Esophagus squamous epithelium (tissue), 5 donors: Measurements from ENCODE around the gene ZNF878. TPM values are rescaled to one million over a fixed set of nuclear protein-coding genes. Genes with fewer than 3 reads are reported as not detected.

Experiments
- DNase-seq: peaks from one replicate; lab custom pipeline; 2025; lab: John Stamatoyannopoulos, UW
- H3K27ac ChIP-seq, 4 donors: fragments of 200-600 bp; sonication (generic); one replicate each; pipeline ENCODE4 v1.5.1; 2016 to 2019; ENCODE audit warnings: mild to moderate bottlenecking in 1 of 4
- H3K27me3 ChIP-seq, 4 donors: fragments of 200-600 bp; sonication (generic); 1 replicate in 3 of 4; 2 replicates in 1 of 4; pipeline versions ENCODE4 v1.5.1 to v1.6.0; 2017 to 2021; ENCODE audit warnings: antibody characterized with exemption in 1 of 4
- H3K36me3 ChIP-seq, 3 donors: fragments of 200-600 bp; sonication (generic); one replicate each; pipeline ENCODE4 v1.5.1; 2016 to 2019
- H3K4me1 ChIP-seq, 3 donors: fragments of 200-600 bp; sonication (generic); one replicate each; pipeline ENCODE4 v1.5.1; 2017 to 2019
- H3K4me3 ChIP-seq, 4 donors: fragments of 200-600 bp; sonication (generic); 1 replicate in 3 of 4; 2 replicates in 1 of 4; pipeline ENCODE4 v1.5.1; 2016 to 2019; ENCODE audit warnings: mild to moderate bottlenecking in 2 of 4, moderate library complexity in 1 of 4
- H3K9me3 ChIP-seq, 3 donors: fragments of 200-600 bp; sonication (generic); one replicate each; pipeline ENCODE4 v1.5.1; 2016 to 2019
- CTCF ChIP-seq, 6 experiments: fragments of 450-650 bp in 4 of 6; fragments of 200-600 bp in 2 of 6; sonication (generic) in 2 of 6; IDR thresholded peaks; one replicate each; pipeline ENCODE4 v1.5.1; 2016 to 2019; ENCODE audit warnings: antibody characterized with exemption in 6 of 6, mild to moderate bottlenecking in 4 of 6, moderate library complexity in 4 of 6
- POLR2A ChIP-seq, 4 donors: fragments of 450-650 bp; IDR thresholded peaks; one replicate each; pipeline ENCODE4 v1.6.1; 2017; ENCODE audit warnings: antibody characterized with exemption in 4 of 4, mild to moderate bottlenecking in 4 of 4, moderate library complexity in 3 of 4
- WGBS, 2 donors: methylation state at CpG; one replicate each; pipeline ENCODE4 v1.1.5; 2018; 5-methylcytosine and 5-hydroxymethylcytosine counted together
- intact Hi-C: fragments of 100-400 bp; cut with DNase I; formaldehyde crosslinking; loops from one replicate; pipeline ENCODE4 v1.15.0; 2022
- total RNA-seq, 4 donors: library from RNA; depleted of rRNA; stranded (reverse); fragments of >200 nt; gene quantifications; one replicate each; pipeline ENCODE4 v1.1.0, GENCODE V29; 2016
- donor health status: DM: yes; HTN: yes; CAD: no.

Gene ZNF878
- total RNA-seq, 4 donors from 2014 or later: 0.38 to 0.66 (median 0.47) TPM; not detected in 1

DNA sequence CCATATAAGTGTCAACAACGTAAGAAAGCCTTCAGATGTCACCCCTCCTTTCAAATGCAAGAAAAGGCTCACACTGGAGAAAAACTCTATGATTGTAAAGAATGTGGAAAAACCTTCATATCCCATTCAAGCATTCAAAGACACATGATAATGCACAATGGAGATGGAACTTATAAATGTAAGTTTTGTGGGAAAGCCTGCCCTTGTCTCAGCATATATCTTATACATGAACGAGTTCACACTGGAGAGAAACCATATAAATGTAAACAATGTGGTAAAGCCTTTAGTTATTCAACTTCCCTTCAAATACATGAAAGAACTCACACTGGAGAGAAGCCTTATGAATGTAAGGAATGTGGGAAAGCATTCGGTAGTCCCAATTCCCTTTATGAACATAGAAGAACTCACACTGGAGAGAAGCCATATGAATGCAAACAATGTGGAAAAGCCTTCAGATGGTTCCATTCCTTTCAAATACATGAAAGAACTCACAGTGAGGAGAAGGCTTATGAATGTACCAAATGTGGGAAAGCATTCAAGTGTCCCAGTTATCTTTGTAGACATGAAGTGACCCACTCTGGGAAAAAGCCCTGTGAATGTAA, 22.9 kb upstream of the ZNF878 start:
- Histone ChIP-seq H3K27ac (no peak overlapping the region), H3K4me3 (peak overlapping the region in 1 of 4 donors; percentile 26), H3K36me3 (peaks cover 26 to 87% (median 31%) of the 10 kb centered on the region in 3 donors), H3K27me3 (no peaks in the 10 kb centered on the region), H3K4me1 (no peaks in the 10 kb centered on the region), H3K9me3 (peaks cover 46 to 100% (median 92%) of the 10 kb centered on the region in 3 donors)
- no peak for TF ChIP-seq CTCF (IDR thresholded peaks at IDR 0.05)
- TF ChIP-seq POLR2A (IDR thresholded peaks at IDR 0.05): no peak
- intact Hi-C loops: no loop called here
- DNase-seq: no peak
- 90 to 94% methylated on average over 3 of the region's 3 CpGs for WGBS, 2 donors

DNA sequence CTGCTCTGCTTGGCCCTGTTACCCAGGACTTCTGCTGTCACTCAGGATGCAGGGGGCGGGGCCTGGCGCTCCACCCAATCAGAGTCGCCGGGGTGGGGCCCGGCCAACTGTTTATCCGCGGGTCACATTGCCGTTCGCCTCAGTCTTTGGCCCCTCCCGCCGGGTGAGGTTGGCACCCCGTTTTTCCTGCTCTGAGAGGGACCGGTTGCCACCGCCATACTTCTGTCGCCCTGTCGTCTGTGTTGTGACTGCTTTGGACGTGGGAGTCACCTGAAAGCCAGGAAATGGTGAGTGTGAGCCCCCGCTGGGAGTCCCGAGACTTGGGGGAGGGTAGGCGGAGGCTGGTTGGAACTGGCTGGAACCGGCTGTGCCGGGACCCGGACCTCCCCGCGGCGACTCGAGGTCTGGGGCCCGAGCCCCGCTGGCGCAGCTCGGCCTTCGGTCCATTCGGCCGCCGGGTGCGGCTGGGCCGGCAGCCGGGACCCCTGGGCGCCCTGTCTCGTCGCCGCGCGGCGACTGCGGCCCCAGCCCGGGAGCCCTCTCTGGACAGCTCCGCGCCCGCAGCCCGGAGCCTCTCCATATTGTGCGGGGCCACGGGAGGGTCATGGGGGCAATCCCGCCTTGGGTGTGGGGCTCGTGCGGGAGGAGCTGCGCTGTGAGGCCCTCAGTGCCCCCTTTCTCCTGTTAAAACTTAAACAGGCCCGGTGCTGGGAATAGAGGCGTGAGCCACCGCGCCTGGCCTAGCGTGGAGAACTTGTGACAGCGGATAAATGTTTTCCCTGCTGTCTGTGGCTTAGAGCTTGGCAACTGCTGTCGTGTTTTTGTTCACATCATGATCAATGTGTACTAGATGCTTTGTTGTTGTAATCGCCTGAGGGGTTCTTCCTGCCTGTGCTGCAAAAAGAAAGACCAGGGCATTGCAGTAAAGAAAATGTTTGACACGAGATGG, 12.1 kb upstream of the ZNF878 start, which contains the start of gene ZNF844:
Gene ZNF844, plus strand, starts transcription at position 142 of the 949 bp plus-strand sequence. Its CDS starts 143 bp downstream, at position 285.
- intact Hi-C loops: no loop called here
- TF ChIP-seq POLR2A (IDR thresholded peaks at IDR 0.05) (peak in 3 of 4 donors; percentile 47 to 91 (median 89)), CTCF (IDR thresholded peaks at IDR 0.05) (no peak)
- Histone ChIP-seq H3K4me1 (peaks cover 0 to 24% (median 0%) of the 10 kb centered on the region in 3 donors), H3K27me3 (no peaks in the 10 kb centered on the region), H3K27ac (peak within 1 kb of the TSS; percentile 90 to 95 (median 95)), H3K36me3 (peaks cover 0 to 31% (median 0%) of the 10 kb centered on the region in 3 donors), H3K4me3 (peak within 1 kb of the TSS; percentile 66 to 97 (median 84)), H3K9me3 (peaks cover 0 to 44% (median 36%) of the 10 kb centered on the region in 3 donors)
- WGBS, 2 donors: 6 to 9% methylated on average over 8 to 14 of the region's 66 CpGs
- peak; percentile 61 for DNase-seq

- intact Hi-C loops: no loop called here
- Histone ChIP-seq H3K27ac (no peak overlapping the region), H3K36me3 (no peaks in the 10 kb centered on the region), H3K9me3 (no peaks in the 10 kb centered on the region), H3K4me1 (peaks cover 5 to 31% (median 17%) of the 10 kb centered on the region in 3 donors), H3K4me3 (no peak overlapping the region), H3K27me3 (no peaks in the 10 kb centered on the region)
- TF ChIP-seq POLR2A (IDR thresholded peaks at IDR 0.05): no peak
- no peak for TF ChIP-seq CTCF (IDR thresholded peaks at IDR 0.05)
- 69 to 81% methylated on average over 5 of the region's 5 CpGs for WGBS, 2 donors
- DNase-seq: no peak
Measured at GRCh38 chr19:12055784-12056183, 3.0 kb upstream of the ZNF878 start.

DNA sequence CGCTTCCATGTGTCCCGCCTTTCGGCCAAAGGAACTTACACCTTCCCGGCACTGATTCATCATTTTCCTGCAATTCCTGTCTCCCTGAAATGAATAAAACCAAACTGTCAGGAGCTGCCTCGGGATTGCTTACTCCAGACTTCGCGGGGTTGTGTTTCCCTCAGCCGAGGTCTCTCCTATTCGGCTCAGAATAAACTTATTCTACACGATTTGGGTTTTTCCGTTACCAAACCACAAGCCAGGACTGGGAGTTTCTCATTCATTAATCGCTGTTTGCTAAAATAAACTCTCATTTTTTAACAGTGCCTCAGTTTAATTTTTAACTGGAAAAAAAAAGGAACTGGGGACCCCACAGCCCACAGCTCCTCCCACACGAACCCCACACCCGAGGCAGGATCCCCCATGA, 667 bp downstream of the ZNF878 start:
- Histone ChIP-seq H3K4me3 (peak overlapping the region; percentile 63 to 79 (median 68)), H3K9me3 (no peaks in the 10 kb centered on the region), H3K27ac (peak overlapping the region in 3 of 4 donors; percentile 71 to 77 (median 76)), H3K36me3 (no peaks in the 10 kb centered on the region), H3K4me1 (peaks cover 5 to 22% (median 12%) of the 10 kb centered on the region in 3 donors), H3K27me3 (no peaks in the 10 kb centered on the region)
- 0 to 3% methylated on average over 11 to 13 of the region's 14 CpGs for WGBS, 2 donors
- intact Hi-C loops: no loop called here
- TF ChIP-seq POLR2A (IDR thresholded peaks at IDR 0.05) (no peak), CTCF (IDR thresholded peaks at IDR 0.05) (no peak)
- no peak for DNase-seq
